MCF 10A (cell line): ENCODE data around the gene CP. TPM values are rescaled to one million over a fixed set of nuclear protein-coding genes. Genes with fewer than 3 reads are reported as not detected.
"Not testable (repeated sequence)": the region's sequence is repeated elsewhere in the genome, so short reads cannot be mapped to it uniquely, and the experiment has no call there.

Experiments used
- BruUV-seq: library from RNA; stranded (reverse); fragments of 400-500 nt; replicated peaks from 2 replicates; lab custom pipeline; 2021; lab: Mats Ljungman, UMichigan
- CTCF ChIA-PET: fragments of 300-600 bp; sonication (Branson Sonifier 250); formaldehyde crosslinking; extraction: SDS; loops from one replicate; lab custom pipeline; 2021; ENCODE audit warnings: antibody characterized with exemption, inconsistent platforms; lab: Yijun Ruan, JAX
- POLR2A ChIA-PET: fragments of 300-600, 350-650 bp; sonication (Branson Sonifier 250); formaldehyde crosslinking; extraction: SDS; loops from one replicate; lab custom pipeline; 2020; ENCODE audit warnings: antibody characterized with exemption, inconsistent platforms; lab: Yijun Ruan, JAX
- DNase-seq: peaks from one replicate; pipeline ENCODE4 v3.0.0-alpha.2; 2018; ENCODE audit not compliant: unreplicated experiment
- H3K27ac Mint-ChIP-seq: one replicate; pipeline ENCODE4 v1.8.0; 2022; ENCODE audit warnings: mild to moderate bottlenecking, low read depth, mixed read lengths; ENCODE audit not compliant: unreplicated experiment
- H3K27me3 Mint-ChIP-seq: one replicate; pipeline ENCODE4 v1.8.0; 2022; ENCODE audit warnings: mixed read lengths; ENCODE audit not compliant: insufficient read depth, unreplicated experiment
- H3K36me3 Mint-ChIP-seq: one replicate; pipeline ENCODE4 v1.8.0; 2022; ENCODE audit warnings: mild to moderate bottlenecking, moderate library complexity, mixed read lengths; ENCODE audit not compliant: insufficient read depth, unreplicated experiment
- H3K4me1 Mint-ChIP-seq: one replicate; pipeline ENCODE4 v1.8.0; 2022; ENCODE audit warnings: mixed read lengths; ENCODE audit not compliant: insufficient read depth, unreplicated experiment
- H3K4me3 Mint-ChIP-seq: one replicate; pipeline ENCODE4 v1.8.0; 2022; ENCODE audit warnings: mild to moderate bottlenecking, moderate library complexity, mixed read lengths; ENCODE audit not compliant: unreplicated experiment
- H3K9me3 Mint-ChIP-seq: one replicate; pipeline ENCODE4 v1.8.0; 2022; ENCODE audit warnings: mixed read lengths; ENCODE audit not compliant: unreplicated experiment
- intact Hi-C: fragments of 100-400 bp; cut with micrococcal nuclease; formaldehyde crosslinking; loops from 2 replicates; pipeline ENCODE4 v1.14.1; 2022
- total RNA-seq: library from RNA; stranded (reverse); gene quantifications from 2 replicates; pipeline ENCODE4 v1.2.3, GENCODE V29; 2022
- TF ChIP-seq, protein P1 (sequence below): fragments of 200-600 bp; IDR thresholded peaks from one replicate; pipeline ENCODE4 v1.8.0; 2022; ENCODE audit warnings: antibody characterized with exemption, mild to moderate bottlenecking; ENCODE audit not compliant: unreplicated experiment

Gene CP
- total RNA-seq, 1 experiment from 2014 or later, result not detected

- Mint-ChIP-seq H3K27me3 (no peaks in the 10 kb centered on the region), H3K4me1 (peaks cover 18% of the 10 kb centered on the region), H3K9me3 (no peaks in the 10 kb centered on the region), H3K4me3 (no peak overlapping the region), H3K27ac (no peak overlapping the region), H3K36me3 (no peaks in the 10 kb centered on the region)
- POLR2A ChIA-PET, result interaction anchor here (1.0 to 2.8 kb wide), 3 partner anchors 16 to 32 kb away, joined by 3 to 10 read pairs (median 7); no protein-coding TSS in a partner anchor
- intact Hi-C loops, result no loop called here
- TF ChIP-seq, protein P1, sequence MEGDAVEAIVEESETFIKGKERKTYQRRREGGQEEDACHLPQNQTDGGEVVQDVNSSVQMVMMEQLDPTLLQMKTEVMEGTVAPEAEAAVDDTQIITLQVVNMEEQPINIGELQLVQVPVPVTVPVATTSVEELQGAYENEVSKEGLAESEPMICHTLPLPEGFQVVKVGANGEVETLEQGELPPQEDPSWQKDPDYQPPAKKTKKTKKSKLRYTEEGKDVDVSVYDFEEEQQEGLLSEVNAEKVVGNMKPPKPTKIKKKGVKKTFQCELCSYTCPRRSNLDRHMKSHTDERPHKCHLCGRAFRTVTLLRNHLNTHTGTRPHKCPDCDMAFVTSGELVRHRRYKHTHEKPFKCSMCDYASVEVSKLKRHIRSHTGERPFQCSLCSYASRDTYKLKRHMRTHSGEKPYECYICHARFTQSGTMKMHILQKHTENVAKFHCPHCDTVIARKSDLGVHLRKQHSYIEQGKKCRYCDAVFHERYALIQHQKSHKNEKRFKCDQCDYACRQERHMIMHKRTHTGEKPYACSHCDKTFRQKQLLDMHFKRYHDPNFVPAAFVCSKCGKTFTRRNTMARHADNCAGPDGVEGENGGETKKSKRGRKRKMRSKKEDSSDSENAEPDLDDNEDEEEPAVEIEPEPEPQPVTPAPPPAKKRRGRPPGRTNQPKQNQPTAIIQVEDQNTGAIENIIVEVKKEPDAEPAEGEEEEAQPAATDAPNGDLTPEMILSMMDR, result no peak
- CTCF ChIA-PET, result interaction anchor here (1.2 to 1.4 kb wide), 2 partner anchors 103 to 585 kb away, joined by 3 to 6 read pairs; no protein-coding TSS in a partner anchor
- no TSS peak for BruUV-seq
- DNase-seq, result no peak
Measured at GRCh38 chr3:149223461-149223820, 1.8 kb upstream of the CP start.

DNA sequence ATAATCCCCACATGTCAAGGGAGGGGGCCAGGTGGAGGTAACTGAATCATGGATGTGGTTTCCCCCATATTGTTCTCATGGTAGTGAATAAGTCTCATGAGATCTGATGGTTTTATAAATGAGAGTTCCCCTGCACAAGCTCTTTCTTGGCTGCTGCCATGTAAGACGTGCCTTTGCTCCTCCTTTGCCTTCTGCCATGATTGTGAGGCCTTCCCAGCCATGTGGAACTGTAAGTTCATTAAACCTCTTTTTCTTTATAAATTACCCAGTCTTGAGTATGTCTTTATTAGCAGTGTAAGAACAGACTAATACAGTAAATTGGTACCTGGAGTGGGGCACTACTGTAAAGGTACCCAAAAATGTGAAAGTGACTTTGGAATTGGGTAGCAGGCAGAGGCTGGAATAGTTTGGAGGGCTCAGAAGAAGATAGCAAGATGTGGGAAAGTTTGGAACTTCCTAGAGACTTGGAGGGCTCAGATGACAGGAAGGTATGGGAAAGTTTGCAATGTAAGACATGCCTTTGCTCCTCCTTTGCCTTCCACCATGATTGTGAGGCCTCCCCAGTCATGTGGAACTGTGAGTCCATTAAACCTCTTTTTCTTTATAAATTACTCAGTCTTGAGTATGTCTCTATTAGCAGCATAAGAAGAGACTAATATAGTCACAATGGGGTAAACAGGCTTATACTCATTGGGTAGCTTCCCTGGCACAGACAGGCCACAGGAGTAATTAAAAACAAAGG lies 2.1 kb downstream of the CP start:
- H3K27me3 Mint-ChIP-seq, H3K4me3 Mint-ChIP-seq, intact Hi-C loops, H3K27ac Mint-ChIP-seq, H3K36me3 Mint-ChIP-seq, H3K9me3 Mint-ChIP-seq, BruUV-seq, DNase-seq, H3K4me1 Mint-ChIP-seq: not testable (repeated sequence)
- ChIA-PET POLR2A (interaction anchor here (0.8 kb wide), 1 partner anchor 38 kb away, joined by 3 read pairs; no protein-coding TSS in a partner anchor), CTCF (interaction anchor here (0.6 to 0.7 kb wide), 2 partner anchors 7 to 119 kb away, joined by 3 read pairs; no protein-coding TSS in a partner anchor)

GRCh38 chr3:149217347-149217746 lies 4.3 kb downstream of the CP start:
- Mint-ChIP-seq H3K27ac (no peak overlapping the region), H3K4me1 (no peaks in the 10 kb centered on the region), H3K4me3 (no peak overlapping the region), H3K9me3 (no peaks in the 10 kb centered on the region), H3K36me3 (no peaks in the 10 kb centered on the region), H3K27me3 (no peaks in the 10 kb centered on the region)
- intact Hi-C loops, result no loop called here
- POLR2A ChIA-PET, result interaction anchor here (0.7 to 1.5 kb wide), 3 partner anchors 29 to 38 kb away, joined by 3 read pairs; no protein-coding TSS in a partner anchor
- TF ChIP-seq, protein P1, result no peak
- no peak for DNase-seq
- CTCF ChIA-PET, result no interaction called here
- BruUV-seq, result no TSS peak

DNA sequence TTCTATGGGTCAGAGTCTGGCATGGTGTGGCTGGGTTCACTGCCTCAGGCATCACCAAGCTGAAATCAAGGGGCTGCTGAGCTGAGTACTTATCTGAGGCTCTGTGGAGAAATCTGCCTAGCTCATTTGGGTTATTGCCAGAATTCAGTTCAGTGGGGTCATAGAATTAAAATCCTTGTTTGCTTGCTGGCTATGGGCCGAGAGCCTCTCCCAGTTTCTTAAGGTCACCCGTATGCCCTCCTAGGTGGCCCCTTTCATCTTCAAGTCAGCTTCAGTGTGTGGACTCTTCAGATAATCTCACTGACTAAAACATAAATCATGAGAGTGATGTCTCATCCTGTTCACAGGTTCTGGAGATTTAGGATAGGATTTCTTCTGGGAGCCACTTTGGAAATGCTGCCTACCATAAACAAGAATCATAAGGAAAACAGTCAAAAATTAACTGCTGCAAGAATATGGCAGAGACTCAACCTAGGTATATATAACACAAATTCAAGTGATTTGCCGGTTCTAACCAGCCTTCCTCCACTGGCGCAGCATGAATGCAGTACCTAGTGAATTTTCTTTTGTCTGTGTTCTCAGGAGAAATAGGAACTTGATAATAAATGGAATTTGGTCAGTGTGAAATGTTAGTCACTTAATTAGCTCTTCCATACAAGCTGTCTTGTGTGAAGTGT lies 5.3 kb downstream of the CP start:
- no peaks in the 10 kb centered on the region for H3K9me3 Mint-ChIP-seq
- H3K36me3 Mint-ChIP-seq, result no peaks in the 10 kb centered on the region
- H3K27ac Mint-ChIP-seq, result no peak overlapping the region
- TF ChIP-seq, protein P1, result no peak
- no peak for DNase-seq
- H3K4me1 Mint-ChIP-seq, result no peaks in the 10 kb centered on the region
- intact Hi-C loops, result no loop called here
- CTCF ChIA-PET, result interaction anchor here (0.6 to 0.7 kb wide), 2 partner anchors 56 to 60 kb away, joined by 4 to 5 read pairs; no protein-coding TSS in a partner anchor
- POLR2A ChIA-PET, result interaction anchor here (0.9 to 1.5 kb wide), 2 partner anchors 17 to 30 kb away, joined by 3 read pairs; no protein-coding TSS in a partner anchor
- BruUV-seq, result no TSS peak
- H3K27me3 Mint-ChIP-seq, result no peaks in the 10 kb centered on the region
- H3K4me3 Mint-ChIP-seq, result no peak overlapping the region
